ENCODE measurements around the gene ARNT2. TPM values are rescaled to one million over a fixed set of nuclear protein-coding genes. Genes with fewer than 3 reads are reported as not detected.

Gene ARNT2
- total and polyA plus RNA-seq, 10 of the 15 experiments (the other 5 are each of a cell fraction or from before 2014, with no cell fraction given): 0.07 to 0.49 (median 0.09) TPM; not detected in 6

DNA sequence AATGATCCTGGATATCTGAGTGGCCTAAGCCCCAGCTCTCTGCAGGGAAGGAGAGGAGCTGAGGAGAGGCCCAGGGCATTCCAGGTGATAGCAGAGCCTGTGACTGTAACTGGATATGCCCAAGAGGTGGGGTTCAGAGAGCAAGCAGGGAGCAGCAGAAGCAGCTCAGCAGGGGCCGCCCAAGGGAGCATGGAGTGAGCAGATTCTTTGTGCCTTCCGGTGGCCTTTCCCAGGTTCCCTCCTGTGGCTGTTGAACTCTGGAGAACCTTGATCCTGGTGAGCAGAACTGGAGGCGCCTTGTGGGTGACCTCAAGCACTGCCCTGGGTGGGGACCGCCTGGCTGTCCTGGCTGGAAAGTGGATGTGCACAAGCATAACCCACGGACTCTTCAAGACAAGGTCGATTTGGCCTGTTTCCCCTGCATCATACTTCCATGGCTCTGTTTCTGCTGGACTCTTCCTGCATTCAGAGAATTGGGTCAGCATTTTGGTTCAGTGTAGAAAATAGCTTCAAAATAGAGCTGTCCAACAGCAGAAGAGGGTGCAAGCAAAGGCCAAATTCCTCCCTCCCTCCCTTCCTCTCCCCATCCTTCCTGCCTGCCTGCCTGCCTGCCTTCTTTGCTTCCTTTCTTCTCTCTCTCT lies 76.1 kb downstream of the ARNT2 start (continued):
- TF ChIP-seq, protein P1, sequence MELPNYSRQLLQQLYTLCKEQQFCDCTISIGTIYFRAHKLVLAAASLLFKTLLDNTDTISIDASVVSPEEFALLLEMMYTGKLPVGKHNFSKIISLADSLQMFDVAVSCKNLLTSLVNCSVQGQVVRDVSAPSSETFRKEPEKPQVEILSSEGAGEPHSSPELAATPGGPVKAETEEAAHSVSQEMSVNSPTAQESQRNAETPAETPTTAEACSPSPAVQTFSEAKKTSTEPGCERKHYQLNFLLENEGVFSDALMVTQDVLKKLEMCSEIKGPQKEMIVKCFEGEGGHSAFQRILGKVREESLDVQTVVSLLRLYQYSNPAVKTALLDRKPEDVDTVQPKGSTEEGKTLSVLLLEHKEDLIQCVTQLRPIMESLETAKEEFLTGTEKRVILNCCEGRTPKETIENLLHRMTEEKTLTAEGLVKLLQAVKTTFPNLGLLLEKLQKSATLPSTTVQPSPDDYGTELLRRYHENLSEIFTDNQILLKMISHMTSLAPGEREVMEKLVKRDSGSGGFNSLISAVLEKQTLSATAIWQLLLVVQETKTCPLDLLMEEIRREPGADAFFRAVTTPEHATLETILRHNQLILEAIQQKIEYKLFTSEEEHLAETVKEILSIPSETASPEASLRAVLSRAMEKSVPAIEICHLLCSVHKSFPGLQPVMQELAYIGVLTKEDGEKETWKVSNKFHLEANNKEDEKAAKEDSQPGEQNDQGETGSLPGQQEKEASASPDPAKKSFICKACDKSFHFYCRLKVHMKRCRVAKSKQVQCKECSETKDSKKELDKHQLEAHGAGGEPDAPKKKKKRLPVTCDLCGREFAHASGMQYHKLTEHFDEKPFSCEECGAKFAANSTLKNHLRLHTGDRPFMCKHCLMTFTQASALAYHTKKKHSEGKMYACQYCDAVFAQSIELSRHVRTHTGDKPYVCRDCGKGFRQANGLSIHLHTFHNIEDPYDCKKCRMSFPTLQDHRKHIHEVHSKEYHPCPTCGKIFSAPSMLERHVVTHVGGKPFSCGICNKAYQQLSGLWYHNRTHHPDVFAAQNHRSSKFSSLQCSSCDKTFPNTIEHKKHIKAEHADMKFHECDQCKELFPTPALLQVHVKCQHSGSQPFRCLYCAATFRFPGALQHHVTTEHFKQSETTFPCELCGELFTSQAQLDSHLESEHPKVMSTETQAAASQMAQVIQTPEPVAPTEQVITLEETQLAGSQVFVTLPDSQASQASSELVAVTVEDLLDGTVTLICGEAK (IDR thresholded peaks at IDR 0.05; ENCODE audit: borderline replicate concordance): no peak

DNA sequence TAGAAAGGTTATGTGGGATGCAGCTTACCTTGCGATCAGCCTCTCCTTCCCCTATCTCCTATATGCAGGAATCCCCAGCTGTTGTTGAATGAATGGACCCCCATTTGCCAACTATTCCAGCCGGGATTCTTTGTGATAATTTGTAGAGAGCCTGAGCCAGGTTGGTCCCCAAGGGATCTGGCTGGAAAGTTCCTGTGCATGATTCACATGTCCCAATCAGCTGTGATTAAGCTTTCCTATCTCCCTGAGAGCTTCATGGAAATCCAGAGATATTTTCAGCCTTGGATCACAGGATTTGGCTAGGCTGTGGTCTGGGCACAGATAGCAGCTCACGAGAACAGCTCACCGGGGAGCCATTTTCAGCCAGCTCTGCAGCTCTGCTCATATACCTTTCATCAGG lies 76.7 kb downstream of the ARNT2 start:
- intact Hi-C loops (cut with micrococcal nuclease; ENCODE audit: unreplicated experiment): no loop called here
- DNase-seq (ENCODE audit: low read depth, low spot score) (no peak), FAIRE-seq (no peak), ATAC-seq (no peak)
- Histone ChIP-seq H3K4me3 (no peak overlapping the region), H3K9ac (ENCODE audit: control insufficient read depth, insufficient read depth, low read length) (no peak overlapping the region), H3K27me3 (replicated peaks in 1 of 2; ENCODE audit: control insufficient read depth in 2 of 2, insufficient read depth in 2 of 2, low read length in 1 of 2) (peaks cover 0 to 3% of the 10 kb centered on the region in 2 experiments; a peak in 1 of 4 replicates), H3K4me2 (ENCODE audit: control insufficient read depth, insufficient read depth) (no peak overlapping the region), H3K4me1 (ENCODE audit: control insufficient read depth, insufficient read depth, low read length) (no peaks in the 10 kb centered on the region), H3K36me3 (ENCODE audit: control insufficient read depth in 2 of 2, insufficient read depth in 2 of 2, low read length in 1 of 2) (no peaks in the 10 kb centered on the region), H3K27ac (ENCODE audit: control insufficient read depth, insufficient read depth) (no peak overlapping the region), H3K79me2 (ENCODE audit: control insufficient read depth, insufficient read depth, low read length) (no peaks in the 10 kb centered on the region), H4K20me1 (ENCODE audit: control insufficient read depth, insufficient read depth) (no peaks in the 10 kb centered on the region), H2AFZ (ENCODE audit: control insufficient read depth, low read depth, low read length) (no peak overlapping the region), H3K9me3 (replicated peaks; ENCODE audit: control insufficient read depth, insufficient read depth, low read length) (no peaks in the 10 kb centered on the region; the same call in 2 of the 3 replicates)
- ChIA-PET RAD21 (ENCODE audit: unreplicated experiment) (no interaction called here), POLR2A (no interaction called here), SMC1A (ENCODE audit: uncharacterized antibody, unreplicated experiment) (interaction anchor here (1.0 kb wide), 1 partner anchor 11 kb away, joined by 4 read pairs; no protein-coding TSS in a partner anchor), CTCF (no interaction called here)
- BruUV-seq (replicated peaks): no TSS peak
- in situ Hi-C loops (cut with MboI): no loop called here
- WGBS (ENCODE audit: insufficient coverage, insufficient replicate concordance, low lambda C conversion rate, missing lambda C conversion rate): 22% methylated on average over 4 of the region's 4 CpGs
- no peak for TF ChIP-seq ETV6 (conservative IDR thresholded peaks at IDR 0.05 in 1 of 2, IDR thresholded peaks at IDR 0.05 in 1 of 2; ENCODE audit: borderline replicate concordance in 1 of 2, low read depth in 1 of 2)
- TF ChIP-seq, protein P2, sequence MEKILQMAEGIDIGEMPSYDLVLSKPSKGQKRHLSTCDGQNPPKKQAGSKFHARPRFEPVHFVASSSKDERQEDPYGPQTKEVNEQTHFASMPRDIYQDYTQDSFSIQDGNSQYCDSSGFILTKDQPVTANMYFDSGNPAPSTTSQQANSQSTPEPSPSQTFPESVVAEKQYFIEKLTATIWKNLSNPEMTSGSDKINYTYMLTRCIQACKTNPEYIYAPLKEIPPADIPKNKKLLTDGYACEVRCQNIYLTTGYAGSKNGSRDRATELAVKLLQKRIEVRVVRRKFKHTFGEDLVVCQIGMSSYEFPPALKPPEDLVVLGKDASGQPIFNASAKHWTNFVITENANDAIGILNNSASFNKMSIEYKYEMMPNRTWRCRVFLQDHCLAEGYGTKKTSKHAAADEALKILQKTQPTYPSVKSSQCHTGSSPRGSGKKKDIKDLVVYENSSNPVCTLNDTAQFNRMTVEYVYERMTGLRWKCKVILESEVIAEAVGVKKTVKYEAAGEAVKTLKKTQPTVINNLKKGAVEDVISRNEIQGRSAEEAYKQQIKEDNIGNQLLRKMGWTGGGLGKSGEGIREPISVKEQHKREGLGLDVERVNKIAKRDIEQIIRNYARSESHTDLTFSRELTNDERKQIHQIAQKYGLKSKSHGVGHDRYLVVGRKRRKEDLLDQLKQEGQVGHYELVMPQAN (conservative IDR thresholded peaks at IDR 0.05): no peak
- TF ChIP-seq TCF7 (IDR thresholded peaks at IDR 0.05; ENCODE audit: borderline replicate concordance): no peak
- TF ChIP-seq, protein P3, sequence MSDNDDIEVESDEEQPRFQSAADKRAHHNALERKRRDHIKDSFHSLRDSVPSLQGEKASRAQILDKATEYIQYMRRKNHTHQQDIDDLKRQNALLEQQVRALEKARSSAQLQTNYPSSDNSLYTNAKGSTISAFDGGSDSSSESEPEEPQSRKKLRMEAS (IDR thresholded peaks at IDR 0.05; ENCODE audit: low read depth, low read length): no peak
- no peak for TF ChIP-seq POLR2AphosphoS5 (IDR thresholded peaks at IDR 0.05; ENCODE audit: low read length)
- TF ChIP-seq MYC (IDR thresholded peaks at IDR 0.05; ENCODE audit: insufficient read depth, insufficient read length, insufficient replicate concordance, low read length, severe bottlenecking): no peak
- TF ChIP-seq, protein P4, sequence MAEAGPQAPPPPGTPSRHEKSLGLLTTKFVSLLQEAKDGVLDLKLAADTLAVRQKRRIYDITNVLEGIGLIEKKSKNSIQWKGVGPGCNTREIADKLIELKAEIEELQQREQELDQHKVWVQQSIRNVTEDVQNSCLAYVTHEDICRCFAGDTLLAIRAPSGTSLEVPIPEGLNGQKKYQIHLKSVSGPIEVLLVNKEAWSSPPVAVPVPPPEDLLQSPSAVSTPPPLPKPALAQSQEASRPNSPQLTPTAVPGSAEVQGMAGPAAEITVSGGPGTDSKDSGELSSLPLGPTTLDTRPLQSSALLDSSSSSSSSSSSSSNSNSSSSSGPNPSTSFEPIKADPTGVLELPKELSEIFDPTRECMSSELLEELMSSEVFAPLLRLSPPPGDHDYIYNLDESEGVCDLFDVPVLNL (IDR thresholded peaks at IDR 0.05; ENCODE audit: low read depth, low read length): no peak
- TF ChIP-seq, protein P5, sequence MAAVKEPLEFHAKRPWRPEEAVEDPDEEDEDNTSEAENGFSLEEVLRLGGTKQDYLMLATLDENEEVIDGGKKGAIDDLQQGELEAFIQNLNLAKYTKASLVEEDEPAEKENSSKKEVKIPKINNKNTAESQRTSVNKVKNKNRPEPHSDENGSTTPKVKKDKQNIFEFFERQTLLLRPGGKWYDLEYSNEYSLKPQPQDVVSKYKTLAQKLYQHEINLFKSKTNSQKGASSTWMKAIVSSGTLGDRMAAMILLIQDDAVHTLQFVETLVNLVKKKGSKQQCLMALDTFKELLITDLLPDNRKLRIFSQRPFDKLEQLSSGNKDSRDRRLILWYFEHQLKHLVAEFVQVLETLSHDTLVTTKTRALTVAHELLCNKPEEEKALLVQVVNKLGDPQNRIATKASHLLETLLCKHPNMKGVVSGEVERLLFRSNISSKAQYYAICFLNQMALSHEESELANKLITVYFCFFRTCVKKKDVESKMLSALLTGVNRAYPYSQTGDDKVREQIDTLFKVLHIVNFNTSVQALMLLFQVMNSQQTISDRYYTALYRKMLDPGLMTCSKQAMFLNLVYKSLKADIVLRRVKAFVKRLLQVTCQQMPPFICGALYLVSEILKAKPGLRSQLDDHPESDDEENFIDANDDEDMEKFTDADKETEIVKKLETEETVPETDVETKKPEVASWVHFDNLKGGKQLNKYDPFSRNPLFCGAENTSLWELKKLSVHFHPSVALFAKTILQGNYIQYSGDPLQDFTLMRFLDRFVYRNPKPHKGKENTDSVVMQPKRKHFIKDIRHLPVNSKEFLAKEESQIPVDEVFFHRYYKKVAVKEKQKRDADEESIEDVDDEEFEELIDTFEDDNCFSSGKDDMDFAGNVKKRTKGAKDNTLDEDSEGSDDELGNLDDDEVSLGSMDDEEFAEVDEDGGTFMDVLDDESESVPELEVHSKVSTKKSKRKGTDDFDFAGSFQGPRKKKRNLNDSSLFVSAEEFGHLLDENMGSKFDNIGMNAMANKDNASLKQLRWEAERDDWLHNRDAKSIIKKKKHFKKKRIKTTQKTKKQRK (IDR thresholded peaks at IDR 0.05; ENCODE audit: low read depth, low read length): no peak

Measured in GM12878 (cell line).